PC-9 (cell line): ENCODE data around the gene PDE8A.

ENCODE experiments used
- EZH2 ChIP-seq: fragments of 200-600 bp; sonication (generic); IDR thresholded peaks from 2 replicates; pipeline ENCODE4 v1.8.0; 2017; ENCODE audit warnings: antibody characterized with exemption, low read depth
- TF ChIP-seq, protein P1 (sequence below): fragments of 200-600 bp; sonication (generic); conservative IDR thresholded peaks from 2 replicates; pipeline ENCODE4 v1.6.1; 2017; ENCODE audit warnings: mixed run types, antibody characterized with exemption, mild to moderate bottlenecking, moderate library complexity

DNA sequence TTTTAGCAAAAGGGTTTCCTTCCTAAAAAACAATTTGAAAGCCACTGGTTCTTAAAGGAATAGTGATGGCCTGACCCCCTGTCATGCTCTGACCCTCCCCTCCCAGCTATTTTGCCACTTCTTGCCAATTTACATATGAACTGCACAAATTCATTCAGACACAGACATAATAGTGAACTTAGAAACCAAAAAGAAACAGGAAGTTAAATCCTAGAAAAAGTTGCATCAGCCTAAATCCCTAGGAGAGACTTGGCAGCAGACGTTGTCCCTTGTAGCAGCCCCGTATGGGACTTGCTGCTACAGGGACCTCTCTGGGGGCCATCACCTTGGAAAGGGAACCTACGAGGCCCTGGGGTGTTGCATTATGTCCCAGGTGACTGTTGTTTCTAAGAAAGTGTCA lies 14.3 kb upstream of the PDE8A start:
- TF ChIP-seq, protein P1, sequence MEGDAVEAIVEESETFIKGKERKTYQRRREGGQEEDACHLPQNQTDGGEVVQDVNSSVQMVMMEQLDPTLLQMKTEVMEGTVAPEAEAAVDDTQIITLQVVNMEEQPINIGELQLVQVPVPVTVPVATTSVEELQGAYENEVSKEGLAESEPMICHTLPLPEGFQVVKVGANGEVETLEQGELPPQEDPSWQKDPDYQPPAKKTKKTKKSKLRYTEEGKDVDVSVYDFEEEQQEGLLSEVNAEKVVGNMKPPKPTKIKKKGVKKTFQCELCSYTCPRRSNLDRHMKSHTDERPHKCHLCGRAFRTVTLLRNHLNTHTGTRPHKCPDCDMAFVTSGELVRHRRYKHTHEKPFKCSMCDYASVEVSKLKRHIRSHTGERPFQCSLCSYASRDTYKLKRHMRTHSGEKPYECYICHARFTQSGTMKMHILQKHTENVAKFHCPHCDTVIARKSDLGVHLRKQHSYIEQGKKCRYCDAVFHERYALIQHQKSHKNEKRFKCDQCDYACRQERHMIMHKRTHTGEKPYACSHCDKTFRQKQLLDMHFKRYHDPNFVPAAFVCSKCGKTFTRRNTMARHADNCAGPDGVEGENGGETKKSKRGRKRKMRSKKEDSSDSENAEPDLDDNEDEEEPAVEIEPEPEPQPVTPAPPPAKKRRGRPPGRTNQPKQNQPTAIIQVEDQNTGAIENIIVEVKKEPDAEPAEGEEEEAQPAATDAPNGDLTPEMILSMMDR, result no peak
- no peak for TF ChIP-seq EZH2
